Neutrophil (primary cell): ENCODE measurements around the gene PTPN2.

Source experiments
- H3K27ac ChIP-seq: fragments of 200-600 bp; sonication (generic); 2 replicates; pipeline ENCODE4 v1.5.1; 2016; ENCODE audit warnings: mild to moderate bottlenecking, moderate library complexity
- H3K27me3 ChIP-seq: fragments of 200-600 bp; sonication (generic); 2 replicates; pipeline ENCODE4 v1.6.0; 2016; ENCODE audit warnings: mild to moderate bottlenecking
- H3K36me3 ChIP-seq: fragments of 200-600 bp; sonication (generic); 2 replicates; pipeline ENCODE4 v1.5.1; 2017
- H3K4me1 ChIP-seq, 2 experiments: fragments of 200-600 bp in 1 of 2; sonication (generic) in 1 of 2; 1 replicate in 1 of 2; 2 replicates in 1 of 2; pipeline versions ENCODE4 v1.5.1 to v1.6.1; 2013 to 2016; ENCODE audit warnings: low read depth in 1 of 2, low read length in 1 of 2, mild to moderate bottlenecking in 1 of 2, moderate library complexity in 1 of 2; ENCODE audit not compliant: control insufficient read depth in 1 of 2, insufficient read depth in 1 of 2
- H3K4me3 ChIP-seq, 2 experiments: fragments of 200-600 bp in 1 of 2; sonication (generic) in 1 of 2; 1 replicate in 1 of 2; 2 replicates in 1 of 2; pipeline ENCODE4 v1.5.1; 2013 to 2016; ENCODE audit warnings: low read depth in 1 of 2, low read length in 1 of 2, mild to moderate bottlenecking in 1 of 2, moderate library complexity in 1 of 2
- H3K9me3 ChIP-seq: fragments of 200-600 bp; sonication (generic); 2 replicates; pipeline ENCODE4 v1.5.1; 2016
- CTCF ChIP-seq: fragments of 200-600 bp; sonication (generic); IDR thresholded peaks from 2 replicates; pipeline ENCODE4 v1.5.1; 2016; ENCODE audit warnings: antibody characterized with exemption

PTPN2 gene

GRCh38 chr18:12872408-12872807 lies 11.6 kb downstream of the PTPN2 start:
- no peaks in the 10 kb centered on the region for H3K9me3 ChIP-seq
- TF ChIP-seq CTCF, result no peak

GRCh38 chr18:12868576-12868975 lies 15.5 kb downstream of the PTPN2 start:
- no peaks in the 10 kb centered on the region for H3K27me3 ChIP-seq
- no peaks in the 10 kb centered on the region for H3K36me3 ChIP-seq
- no peaks in the 10 kb centered on the region for H3K4me1 ChIP-seq

More at GRCh38 chr18:12872408-12872807, 11.6 kb downstream of the PTPN2 start:
- Histone ChIP-seq H3K27me3 (no peaks in the 10 kb centered on the region), H3K4me1 (no peaks in the 10 kb centered on the region), H3K36me3 (no peaks in the 10 kb centered on the region), H3K4me3 (no peak overlapping the region), H3K27ac (no peak overlapping the region)

GRCh38 chr18:12867441-12868123 lies 16.5 kb downstream of the PTPN2 start:
- H3K4me3 ChIP-seq, result no peak overlapping the region
- no peak overlapping the region for H3K27ac ChIP-seq
- no peaks in the 10 kb centered on the region for H3K4me1 ChIP-seq
- H3K36me3 ChIP-seq, result no peaks in the 10 kb centered on the region
- TF ChIP-seq CTCF, result no peak
- H3K9me3 ChIP-seq, result no peaks in the 10 kb centered on the region
- no peaks in the 10 kb centered on the region for H3K27me3 ChIP-seq

More at GRCh38 chr18:12868576-12868975, 15.5 kb downstream of the PTPN2 start:
- Histone ChIP-seq H3K9me3 (no peaks in the 10 kb centered on the region), H3K4me3 (no peak overlapping the region), H3K27ac (no peak overlapping the region)
- no peak for TF ChIP-seq CTCF

- Histone ChIP-seq H3K4me1 (no peaks in the 10 kb centered on the region), H3K4me3 (no peak overlapping the region), H3K36me3 (no peaks in the 10 kb centered on the region), H3K27ac (no peak overlapping the region), H3K9me3 (no peaks in the 10 kb centered on the region), H3K27me3 (no peaks in the 10 kb centered on the region)
- no peak for TF ChIP-seq CTCF
These were observed 20.3 kb downstream of the PTPN2 start for GRCh38 chr18:12863687-12864216.

- no peaks in the 10 kb centered on the region for H3K36me3 ChIP-seq
- H3K27ac ChIP-seq, result no peak overlapping the region
- H3K4me3 ChIP-seq, result no peak overlapping the region
- H3K4me1 ChIP-seq, result no peaks in the 10 kb centered on the region
- H3K27me3 ChIP-seq, result no peaks in the 10 kb centered on the region
- TF ChIP-seq CTCF, result no peak
- H3K9me3 ChIP-seq, result no peaks in the 10 kb centered on the region
These were observed 21.1 kb downstream of the PTPN2 start for GRCh38 chr18:12862874-12863482.
